HL-60 (cell line): ENCODE results near the gene TMEM244.

Experiments used
- DNase-seq, 2 experiments: peaks; one replicate each; pipeline ENCODE4 v3.0.0-alpha.2; 2010 to 2020; ENCODE audit warnings: low read depth in 1 of 2, low spot score in 1 of 2
- H3K27ac ChIP-seq: fragments of 250-450 bp; sonication (Bioruptor Pico); replicated peaks from 2 replicates; pipeline ENCODE4 v1.5.1; 2020; ENCODE audit warnings: mild to moderate bottlenecking, moderate library complexity
- H3K27me3 ChIP-seq: fragments of 250-450 bp; sonication (Bioruptor Pico); 2 replicates; pipeline ENCODE4 v1.5.1; 2021; ENCODE audit warnings: mild to moderate bottlenecking, moderate library complexity; ENCODE audit not compliant: insufficient read depth, poor library complexity, severe bottlenecking
- H3K4me3 ChIP-seq: replicated peaks from 2 replicates; pipeline ENCODE4 v1.5.1; 2011; ENCODE audit warnings: mild to moderate bottlenecking, control low read depth, low read length; ENCODE audit not compliant: insufficient read depth
- GABPA ChIP-seq: IDR thresholded peaks from 2 replicates; pipeline ENCODE4 v1.6.1; 2012; ENCODE audit warnings: low read depth
- POLR2AphosphoS5 ChIP-seq: IDR thresholded peaks from 2 replicates; pipeline ENCODE4 v1.6.1; 2012; ENCODE audit warnings: low read depth
- REST ChIP-seq: IDR thresholded peaks from 2 replicates; pipeline ENCODE4 v1.6.1; 2012; ENCODE audit warnings: low read depth; ENCODE audit not compliant: insufficient replicate concordance
- SPI1 ChIP-seq: IDR thresholded peaks from 2 replicates; pipeline ENCODE4 v1.6.1; 2012; ENCODE audit warnings: low read depth, mild to moderate bottlenecking, borderline replicate concordance
- TF ChIP-seq, protein P1 (sequence below): IDR thresholded peaks from one replicate; pipeline ENCODE4 v1.5.1; 2011; ENCODE audit warnings: low read length, control low read depth, inconsistent platforms; ENCODE audit not compliant: insufficient read depth

TMEM244 gene

GRCh38 chr6:129866256-129866655, 5.1 kb upstream of the TMEM244 start:
- no peaks in the 10 kb centered on the region for H3K27me3 ChIP-seq
- no peak overlapping the region for H3K4me3 ChIP-seq
- TF ChIP-seq GABPA (no peak), POLR2AphosphoS5 (no peak), REST (no peak), SPI1 (no peak)
- TF ChIP-seq, protein P1, sequence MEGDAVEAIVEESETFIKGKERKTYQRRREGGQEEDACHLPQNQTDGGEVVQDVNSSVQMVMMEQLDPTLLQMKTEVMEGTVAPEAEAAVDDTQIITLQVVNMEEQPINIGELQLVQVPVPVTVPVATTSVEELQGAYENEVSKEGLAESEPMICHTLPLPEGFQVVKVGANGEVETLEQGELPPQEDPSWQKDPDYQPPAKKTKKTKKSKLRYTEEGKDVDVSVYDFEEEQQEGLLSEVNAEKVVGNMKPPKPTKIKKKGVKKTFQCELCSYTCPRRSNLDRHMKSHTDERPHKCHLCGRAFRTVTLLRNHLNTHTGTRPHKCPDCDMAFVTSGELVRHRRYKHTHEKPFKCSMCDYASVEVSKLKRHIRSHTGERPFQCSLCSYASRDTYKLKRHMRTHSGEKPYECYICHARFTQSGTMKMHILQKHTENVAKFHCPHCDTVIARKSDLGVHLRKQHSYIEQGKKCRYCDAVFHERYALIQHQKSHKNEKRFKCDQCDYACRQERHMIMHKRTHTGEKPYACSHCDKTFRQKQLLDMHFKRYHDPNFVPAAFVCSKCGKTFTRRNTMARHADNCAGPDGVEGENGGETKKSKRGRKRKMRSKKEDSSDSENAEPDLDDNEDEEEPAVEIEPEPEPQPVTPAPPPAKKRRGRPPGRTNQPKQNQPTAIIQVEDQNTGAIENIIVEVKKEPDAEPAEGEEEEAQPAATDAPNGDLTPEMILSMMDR = no peak
- DNase-seq = no peak
- H3K27ac ChIP-seq = no peak overlapping the region

GRCh38 chr6:129865013-129865412, 3.9 kb upstream of the TMEM244 start:
- H3K27ac ChIP-seq = no peak overlapping the region
- no peaks in the 10 kb centered on the region for H3K27me3 ChIP-seq
- TF ChIP-seq REST (no peak), GABPA (no peak)
- TF ChIP-seq, protein P1 = no peak
- no peak for DNase-seq
- H3K4me3 ChIP-seq = no peak overlapping the region

DNA sequence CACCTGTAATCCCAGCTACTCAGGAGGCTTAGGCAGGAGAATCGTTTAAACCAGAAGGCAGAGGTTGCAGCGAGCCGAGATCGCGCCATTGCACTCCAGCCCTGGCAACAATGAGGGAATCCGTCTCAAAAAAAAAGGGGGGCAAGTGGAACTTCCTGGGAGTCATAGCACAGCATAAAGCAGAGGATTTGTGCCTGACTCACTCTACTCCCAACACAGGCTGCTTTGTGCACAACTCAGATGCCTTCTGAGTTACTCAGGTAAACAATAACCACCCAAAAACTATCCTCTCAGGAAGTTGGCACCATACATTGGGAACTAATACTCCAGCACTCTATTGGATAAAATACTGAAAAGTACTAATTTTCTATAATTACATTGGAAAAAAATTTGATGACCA, 2.5 kb upstream of the TMEM244 start:
- DNase-seq = no peak
- no peak overlapping the region for H3K27ac ChIP-seq
- TF ChIP-seq REST (no peak), SPI1 (no peak), GABPA (no peak), POLR2AphosphoS5 (no peak)
- TF ChIP-seq, protein P1 = no peak
- H3K4me3 ChIP-seq = no peak overlapping the region
- no peaks in the 10 kb centered on the region for H3K27me3 ChIP-seq
